GM23338 (cell line): ENCODE measurements around the gene SIN3B. TPM values are rescaled to one million over a fixed set of nuclear protein-coding genes. Genes with fewer than 3 reads are reported as not detected.

Experiments
- ATAC-seq: fragments of 200-7000 bp; cut with Tn5 transposase; 3 replicates; pipeline ENCODE4 v1.9.1; 2020
- DNase-seq: peaks from one replicate; pipeline ENCODE4 v3.0.0-alpha.2; 2015; ENCODE audit warnings: low spot score
- H2AFZ ChIP-seq: fragments of 200-600 bp; sonication (generic); 2 replicates; pipeline ENCODE4 v1.8.0; 2016; ENCODE audit warnings: antibody characterized with exemption, mild to moderate bottlenecking, moderate library complexity
- H3F3A ChIP-seq: fragments of 200-600 bp; sonication (generic); replicated peaks from 2 replicates; pipeline ENCODE4 v1.8.0; 2017; ENCODE audit warnings: antibody characterized with exemption, mixed run types, low read depth
- H3K27ac ChIP-seq: fragments of 200-600 bp; sonication (generic); 2 replicates; pipeline ENCODE4 v1.6.1; 2016; ENCODE audit warnings: low read depth
- H3K27me3 ChIP-seq: fragments of 200-600 bp; sonication (generic); 2 replicates; pipeline ENCODE4 v1.8.0; 2016; ENCODE audit warnings: mild to moderate bottlenecking, mixed run types, moderate library complexity; ENCODE audit not compliant: insufficient read depth
- H3K36me3 ChIP-seq: fragments of 200-600 bp; sonication (generic); 2 replicates; pipeline ENCODE4 v1.8.0; 2016; ENCODE audit warnings: mild to moderate bottlenecking; ENCODE audit not compliant: insufficient read depth
- H3K4me1 ChIP-seq: fragments of 200-600 bp; sonication (generic); 2 replicates; pipeline ENCODE4 v1.8.0; 2016; ENCODE audit warnings: mild to moderate bottlenecking, moderate library complexity; ENCODE audit not compliant: insufficient read depth
- H3K4me2 ChIP-seq: fragments of 200-600 bp; sonication (generic); 2 replicates; pipeline ENCODE4 v1.7.1; 2017; ENCODE audit warnings: mixed run types
- H3K4me3 ChIP-seq: fragments of 200-600 bp; sonication (generic); 2 replicates; pipeline ENCODE4 v1.6.1; 2016; ENCODE audit warnings: mixed run types
- H3K79me2 ChIP-seq: fragments of 200-600 bp; sonication (generic); replicated peaks from 2 replicates; pipeline ENCODE4 v1.8.0; 2017; ENCODE audit warnings: mild to moderate bottlenecking; ENCODE audit not compliant: insufficient read depth
- H3K9me2 ChIP-seq: fragments of 200-600 bp; sonication (generic); 2 replicates; pipeline ENCODE4 v1.8.0; 2017; ENCODE audit not compliant: insufficient read depth
- H4K20me1 ChIP-seq: fragments of 200-600 bp; sonication (generic); replicated peaks from 2 replicates; pipeline ENCODE4 v1.8.0; 2017; ENCODE audit warnings: mild to moderate bottlenecking; ENCODE audit not compliant: insufficient read depth
- H3K27ac Mint-ChIP-seq: 2 replicates; pipeline ENCODE4 v1.8.0; 2020; ENCODE audit warnings: inconsistent platforms, mild to moderate bottlenecking, moderate library complexity, mixed read lengths
- H3K27me3 Mint-ChIP-seq: 3 replicates; pipeline ENCODE4 v1.8.0; 2022; ENCODE audit warnings: low read depth, mild to moderate bottlenecking, moderate library complexity, mixed read lengths, inconsistent platforms; ENCODE audit not compliant: insufficient read depth, poor library complexity
- H3K36me3 Mint-ChIP-seq: 3 replicates; pipeline ENCODE4 v1.8.0; 2021; ENCODE audit warnings: low read depth, mild to moderate bottlenecking, inconsistent platforms, moderate library complexity, mixed read lengths
- H3K4me1 Mint-ChIP-seq: 3 replicates; pipeline ENCODE4 v1.8.0; 2020; ENCODE audit warnings: mild to moderate bottlenecking, inconsistent platforms, mixed read lengths
- H3K4me3 Mint-ChIP-seq: 3 replicates; pipeline ENCODE4 v1.8.0; 2021; ENCODE audit warnings: moderate library complexity, mild to moderate bottlenecking, inconsistent platforms, mixed read lengths
- H3K9me3 Mint-ChIP-seq: 3 replicates; pipeline ENCODE4 v1.8.0; 2020; ENCODE audit warnings: moderate library complexity, mild to moderate bottlenecking, inconsistent platforms, mixed read lengths
- CREB1 ChIP-seq: fragments of 250-450 bp; sonication (Bioruptor Pico); IDR thresholded peaks from 2 replicates; pipeline ENCODE4 v1.5.0; 2020; ENCODE audit warnings: low read depth, mild to moderate bottlenecking, moderate library complexity
- CTCF ChIP-seq, 2 experiments: fragments of 200-600 bp in 1 of 2; sonication (generic) in 1 of 2; conservative IDR thresholded peaks; 2 replicates each; pipeline versions ENCODE4 v1.5.1 to v1.6.1; 2016 to 2017; ENCODE audit warnings: antibody characterized with exemption in 2 of 2, low read depth in 2 of 2, mild to moderate bottlenecking in 2 of 2, moderate library complexity in 1 of 2
- ETS1 ChIP-seq: IDR thresholded peaks from 2 replicates; pipeline ENCODE4 v1.6.1; 2016; ENCODE audit warnings: antibody characterized with exemption
- EZH2 ChIP-seq: fragments of 200-600 bp; sonication (generic); IDR thresholded peaks from one replicate; pipeline ENCODE4 v1.8.0; 2017; ENCODE audit warnings: antibody characterized with exemption, mild to moderate bottlenecking, low read depth; ENCODE audit not compliant: unreplicated experiment
- EZH2phosphoT487 ChIP-seq: fragments of 200-600 bp; sonication (generic); IDR thresholded peaks from one replicate; pipeline ENCODE4 v1.8.1; 2018; ENCODE audit warnings: antibody characterized with exemption; ENCODE audit not compliant: unreplicated experiment
- POLR2AphosphoS5 ChIP-seq: IDR thresholded peaks from 2 replicates; pipeline ENCODE4 v1.6.1; 2016; ENCODE audit warnings: antibody characterized with exemption, low read depth
- STAT1 ChIP-seq: IDR thresholded peaks from one replicate; pipeline ENCODE4 v1.6.1; 2016; ENCODE audit warnings: antibody characterized with exemption; ENCODE audit not compliant: unreplicated experiment
- ZNF114 ChIP-seq: fragments of 250-450 bp; sonication (Bioruptor Pico); IDR thresholded peaks from 2 replicates; pipeline ENCODE4 v1.5.0; 2020; ENCODE audit warnings: mild to moderate bottlenecking, moderate library complexity
- ZNF331 ChIP-seq: fragments of 250-450 bp; sonication (Bioruptor Pico); IDR thresholded peaks from 2 replicates; pipeline ENCODE4 v1.5.0; 2020; ENCODE audit warnings: low read depth, mild to moderate bottlenecking, moderate library complexity
- ZNF462 ChIP-seq: fragments of 250-450 bp; sonication (Bioruptor Pico); IDR thresholded peaks from 2 replicates; pipeline ENCODE4 v1.5.0; 2020; ENCODE audit warnings: mild to moderate bottlenecking, moderate library complexity
- polyA plus RNA-seq: library from polyadenylated mRNA; unstranded; fragments of >200 nt; fragmentation: Nextera tagmentation; extraction: Ambion mirVana; gene quantifications from 2 replicates; pipeline ENCODE4 v1.2.1, GENCODE V29; 2016
- total RNA-seq: library from RNA; depleted of rRNA; stranded (reverse); fragments of >200 nt; shearing (Covaris generic); gene quantifications from 2 replicates; pipeline ENCODE4 v1.2.3, GENCODE V29; 2014
- TF ChIP-seq, protein P1 (sequence below): IDR thresholded peaks from one replicate; pipeline ENCODE4 v1.6.1; 2018; ENCODE audit warnings: antibody characterized with exemption; ENCODE audit not compliant: unreplicated experiment

SIN3B gene
- total and polyA plus RNA-seq, 2 experiments from 2014 or later, result 37.6 to 68.6 TPM

DNA sequence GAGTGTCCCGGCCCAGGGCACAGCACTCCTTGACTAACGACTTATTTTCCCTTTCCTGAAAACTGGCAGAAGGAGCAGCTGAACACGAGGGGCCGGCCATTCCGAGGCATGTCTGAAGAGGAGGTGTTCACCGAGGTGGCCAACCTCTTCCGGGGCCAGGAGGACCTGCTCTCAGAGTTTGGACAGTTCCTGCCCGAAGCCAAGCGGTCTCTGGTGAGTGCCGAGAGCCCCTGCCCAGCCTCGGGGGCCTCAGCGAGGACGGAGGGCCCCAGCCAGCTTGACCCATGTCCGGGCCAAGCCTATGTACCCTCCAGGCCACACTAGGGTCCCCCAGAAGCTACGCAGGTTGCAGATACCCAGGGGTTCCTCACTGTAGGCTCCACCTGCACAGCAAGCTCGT, 17.7 kb downstream of the SIN3B start (continued):
- TF ChIP-seq ZNF462 (CRISPR knock-in tag) (no peak), POLR2AphosphoS5 (no peak), EZH2 (no peak), ZNF114 (no peak), ZNF331 (no peak), CTCF (conservative IDR thresholded peaks at IDR 0.05; ENCODE audit: low read depth in 2 of 2) (no peak), STAT1 (no peak)

DNA sequence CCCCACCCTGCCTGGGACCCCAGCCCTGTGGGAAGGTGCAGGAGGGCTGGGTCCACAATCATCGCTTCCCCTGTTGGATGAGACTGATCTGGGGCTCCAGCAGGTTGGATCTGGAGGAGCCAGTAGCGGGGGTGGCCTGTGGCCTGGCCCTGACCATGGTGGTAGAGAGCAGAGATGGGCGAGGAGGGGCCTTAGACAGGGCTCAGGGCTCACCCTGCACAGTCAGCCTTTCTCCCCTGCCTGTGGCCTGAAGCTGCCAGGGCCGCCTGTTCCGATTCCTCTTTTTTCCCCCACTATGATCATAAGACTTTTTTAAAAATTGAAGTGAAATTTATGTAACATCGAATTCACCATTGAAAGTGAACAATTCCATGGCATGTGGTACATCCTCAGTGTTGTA, 18.2 kb downstream of the SIN3B start:
- Histone ChIP-seq H2AFZ (no peak overlapping the region), H3K4me2 (no peak overlapping the region), H3F3A (no peaks in the 10 kb centered on the region), H3K27ac (no peak overlapping the region), H3K9me2 (no peaks in the 10 kb centered on the region), H3K4me1 (no peaks in the 10 kb centered on the region), H3K27me3 (no peaks in the 10 kb centered on the region), H4K20me1 (peaks cover 26% of the 10 kb centered on the region), H3K79me2 (0 out of 2 replicates have a peak, but pooled peaks cover 11% of the 10 kb centered on the region), H3K36me3 (peaks cover 45% of the 10 kb centered on the region), H3K4me3 (no peak overlapping the region)
- ATAC-seq (no peak), DNase-seq (no peak)
- H3K9me3 Mint-ChIP-seq, result no peaks in the 10 kb centered on the region
- no peak overlapping the region for H3K27ac Mint-ChIP-seq
- peaks cover 10% of the 10 kb centered on the region; the same call in 1 of the 3 replicates for H3K4me1 Mint-ChIP-seq
- no peak overlapping the region for H3K4me3 Mint-ChIP-seq
- peaks cover 82% of the 10 kb centered on the region for H3K36me3 Mint-ChIP-seq
- H3K27me3 Mint-ChIP-seq, result peaks cover 14% of the 10 kb centered on the region
- TF ChIP-seq ETS1, result no peak
- TF ChIP-seq CREB1 (CRISPR knock-in tag), result no peak
- TF ChIP-seq EZH2phosphoT487, result no peak
- TF ChIP-seq, protein P1, sequence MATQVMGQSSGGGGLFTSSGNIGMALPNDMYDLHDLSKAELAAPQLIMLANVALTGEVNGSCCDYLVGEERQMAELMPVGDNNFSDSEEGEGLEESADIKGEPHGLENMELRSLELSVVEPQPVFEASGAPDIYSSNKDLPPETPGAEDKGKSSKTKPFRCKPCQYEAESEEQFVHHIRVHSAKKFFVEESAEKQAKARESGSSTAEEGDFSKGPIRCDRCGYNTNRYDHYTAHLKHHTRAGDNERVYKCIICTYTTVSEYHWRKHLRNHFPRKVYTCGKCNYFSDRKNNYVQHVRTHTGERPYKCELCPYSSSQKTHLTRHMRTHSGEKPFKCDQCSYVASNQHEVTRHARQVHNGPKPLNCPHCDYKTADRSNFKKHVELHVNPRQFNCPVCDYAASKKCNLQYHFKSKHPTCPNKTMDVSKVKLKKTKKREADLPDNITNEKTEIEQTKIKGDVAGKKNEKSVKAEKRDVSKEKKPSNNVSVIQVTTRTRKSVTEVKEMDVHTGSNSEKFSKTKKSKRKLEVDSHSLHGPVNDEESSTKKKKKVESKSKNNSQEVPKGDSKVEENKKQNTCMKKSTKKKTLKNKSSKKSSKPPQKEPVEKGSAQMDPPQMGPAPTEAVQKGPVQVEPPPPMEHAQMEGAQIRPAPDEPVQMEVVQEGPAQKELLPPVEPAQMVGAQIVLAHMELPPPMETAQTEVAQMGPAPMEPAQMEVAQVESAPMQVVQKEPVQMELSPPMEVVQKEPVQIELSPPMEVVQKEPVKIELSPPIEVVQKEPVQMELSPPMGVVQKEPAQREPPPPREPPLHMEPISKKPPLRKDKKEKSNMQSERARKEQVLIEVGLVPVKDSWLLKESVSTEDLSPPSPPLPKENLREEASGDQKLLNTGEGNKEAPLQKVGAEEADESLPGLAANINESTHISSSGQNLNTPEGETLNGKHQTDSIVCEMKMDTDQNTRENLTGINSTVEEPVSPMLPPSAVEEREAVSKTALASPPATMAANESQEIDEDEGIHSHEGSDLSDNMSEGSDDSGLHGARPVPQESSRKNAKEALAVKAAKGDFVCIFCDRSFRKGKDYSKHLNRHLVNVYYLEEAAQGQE, result no peak
- no peak for TF ChIP-seq CTCF (conservative IDR thresholded peaks at IDR 0.05; ENCODE audit: low read depth in 2 of 2)
